Panc1 (cell line): ENCODE data around the gene SORBS1.

Source experiments
- POLR2AphosphoS5 ChIP-seq: IDR thresholded peaks from 2 replicates; pipeline ENCODE4 v1.6.1; 2012; ENCODE audit warnings: mild to moderate bottlenecking, low read depth, low read length, moderate library complexity
- SIN3A ChIP-seq: IDR thresholded peaks from 2 replicates; pipeline ENCODE4 v1.6.1; 2012; ENCODE audit warnings: low read depth, mild to moderate bottlenecking, low read length, moderate library complexity, borderline replicate concordance; ENCODE audit not compliant: insufficient read depth
- TF ChIP-seq, protein P1 (sequence below): fragments of 450-650 bp; IDR thresholded peaks from 2 replicates; pipeline ENCODE4 v1.5.1; 2017; ENCODE audit warnings: mild to moderate bottlenecking

DNA sequence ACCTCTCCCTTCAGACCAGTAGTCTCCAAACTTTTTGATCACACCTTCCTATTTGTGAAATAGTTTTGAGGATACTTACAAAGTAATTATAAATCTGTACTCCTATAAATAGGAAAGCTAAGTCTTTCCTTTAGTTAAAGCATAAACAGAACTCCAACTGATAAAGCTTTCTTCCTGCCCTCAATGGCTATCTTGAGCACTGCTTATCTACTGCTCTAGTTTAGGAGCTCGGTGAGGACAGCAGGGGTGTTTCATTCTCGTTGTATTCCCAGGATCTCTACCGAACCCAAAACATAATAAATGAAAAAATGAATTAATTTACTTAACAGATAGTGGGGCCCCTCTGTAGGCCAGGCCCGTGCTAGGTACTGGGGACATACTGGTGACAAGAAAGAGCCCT, 17.7 kb downstream of the SORBS1 start:
- TF ChIP-seq, protein P1, sequence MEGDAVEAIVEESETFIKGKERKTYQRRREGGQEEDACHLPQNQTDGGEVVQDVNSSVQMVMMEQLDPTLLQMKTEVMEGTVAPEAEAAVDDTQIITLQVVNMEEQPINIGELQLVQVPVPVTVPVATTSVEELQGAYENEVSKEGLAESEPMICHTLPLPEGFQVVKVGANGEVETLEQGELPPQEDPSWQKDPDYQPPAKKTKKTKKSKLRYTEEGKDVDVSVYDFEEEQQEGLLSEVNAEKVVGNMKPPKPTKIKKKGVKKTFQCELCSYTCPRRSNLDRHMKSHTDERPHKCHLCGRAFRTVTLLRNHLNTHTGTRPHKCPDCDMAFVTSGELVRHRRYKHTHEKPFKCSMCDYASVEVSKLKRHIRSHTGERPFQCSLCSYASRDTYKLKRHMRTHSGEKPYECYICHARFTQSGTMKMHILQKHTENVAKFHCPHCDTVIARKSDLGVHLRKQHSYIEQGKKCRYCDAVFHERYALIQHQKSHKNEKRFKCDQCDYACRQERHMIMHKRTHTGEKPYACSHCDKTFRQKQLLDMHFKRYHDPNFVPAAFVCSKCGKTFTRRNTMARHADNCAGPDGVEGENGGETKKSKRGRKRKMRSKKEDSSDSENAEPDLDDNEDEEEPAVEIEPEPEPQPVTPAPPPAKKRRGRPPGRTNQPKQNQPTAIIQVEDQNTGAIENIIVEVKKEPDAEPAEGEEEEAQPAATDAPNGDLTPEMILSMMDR: no peak
- TF ChIP-seq POLR2AphosphoS5 (no peak), SIN3A (no peak)
